ENCODE data around the gene STIMATE.

DNA sequence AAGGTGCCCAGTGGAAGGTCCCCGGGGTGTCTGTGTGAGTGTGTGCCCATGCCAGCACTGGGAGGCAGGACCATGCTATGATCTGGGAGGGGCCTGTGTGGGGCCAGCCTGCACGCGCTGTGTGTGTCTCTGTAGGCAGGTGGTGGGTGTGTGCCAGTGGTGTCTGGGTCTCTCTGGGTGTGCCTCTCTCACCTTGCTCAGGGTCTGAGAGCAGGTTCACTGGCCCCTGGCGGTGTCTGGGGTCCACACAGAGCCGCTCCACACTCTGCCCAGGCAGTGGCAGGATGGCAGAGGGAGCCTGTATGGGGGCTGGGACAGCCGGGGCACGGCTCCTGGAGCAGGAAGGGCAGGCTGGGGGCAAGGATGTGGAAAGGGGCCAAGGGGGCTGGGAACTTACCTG is 79.5 kb downstream of the STIMATE start:
- TF ChIP-seq MXI1 (IDR thresholded peaks at IDR 0.05; ENCODE audit: borderline replicate concordance, low read depth, low read length) (no peak), SMC3 (IDR thresholded peaks at IDR 0.05; ENCODE audit: low read depth, low read length) (no peak), POLR2A (IDR thresholded peaks at IDR 0.05; ENCODE audit: low read depth, low read length) (no peak), FOS (IDR thresholded peaks at IDR 0.05; ENCODE audit: low read depth, low read length) (no peak), RAD21 (IDR thresholded peaks at IDR 0.05; ENCODE audit: low read length) (no peak), CEBPB (IDR thresholded peaks at IDR 0.05; ENCODE audit: low read depth, low read length) (no peak)
- TF ChIP-seq, protein P1, sequence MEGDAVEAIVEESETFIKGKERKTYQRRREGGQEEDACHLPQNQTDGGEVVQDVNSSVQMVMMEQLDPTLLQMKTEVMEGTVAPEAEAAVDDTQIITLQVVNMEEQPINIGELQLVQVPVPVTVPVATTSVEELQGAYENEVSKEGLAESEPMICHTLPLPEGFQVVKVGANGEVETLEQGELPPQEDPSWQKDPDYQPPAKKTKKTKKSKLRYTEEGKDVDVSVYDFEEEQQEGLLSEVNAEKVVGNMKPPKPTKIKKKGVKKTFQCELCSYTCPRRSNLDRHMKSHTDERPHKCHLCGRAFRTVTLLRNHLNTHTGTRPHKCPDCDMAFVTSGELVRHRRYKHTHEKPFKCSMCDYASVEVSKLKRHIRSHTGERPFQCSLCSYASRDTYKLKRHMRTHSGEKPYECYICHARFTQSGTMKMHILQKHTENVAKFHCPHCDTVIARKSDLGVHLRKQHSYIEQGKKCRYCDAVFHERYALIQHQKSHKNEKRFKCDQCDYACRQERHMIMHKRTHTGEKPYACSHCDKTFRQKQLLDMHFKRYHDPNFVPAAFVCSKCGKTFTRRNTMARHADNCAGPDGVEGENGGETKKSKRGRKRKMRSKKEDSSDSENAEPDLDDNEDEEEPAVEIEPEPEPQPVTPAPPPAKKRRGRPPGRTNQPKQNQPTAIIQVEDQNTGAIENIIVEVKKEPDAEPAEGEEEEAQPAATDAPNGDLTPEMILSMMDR (conservative IDR thresholded peaks at IDR 0.05; ENCODE audit: low read depth, low read length) = no peak
- TF ChIP-seq, protein P2, sequence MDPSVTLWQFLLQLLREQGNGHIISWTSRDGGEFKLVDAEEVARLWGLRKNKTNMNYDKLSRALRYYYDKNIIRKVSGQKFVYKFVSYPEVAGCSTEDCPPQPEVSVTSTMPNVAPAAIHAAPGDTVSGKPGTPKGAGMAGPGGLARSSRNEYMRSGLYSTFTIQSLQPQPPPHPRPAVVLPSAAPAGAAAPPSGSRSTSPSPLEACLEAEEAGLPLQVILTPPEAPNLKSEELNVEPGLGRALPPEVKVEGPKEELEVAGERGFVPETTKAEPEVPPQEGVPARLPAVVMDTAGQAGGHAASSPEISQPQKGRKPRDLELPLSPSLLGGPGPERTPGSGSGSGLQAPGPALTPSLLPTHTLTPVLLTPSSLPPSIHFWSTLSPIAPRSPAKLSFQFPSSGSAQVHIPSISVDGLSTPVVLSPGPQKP (IDR thresholded peaks at IDR 0.05; ENCODE audit: borderline replicate concordance, low read depth, low read length) = no peak

Measured in IMR-90 (cell line).